ENCODE data around the gene ZFP36L1. TPM values are rescaled to one million over a fixed set of nuclear protein-coding genes. Genes with fewer than 3 reads are reported as not detected.

The ZFP36L1 gene
- total and polyA plus RNA-seq, 2 of the 13 experiments (the other 11 are each of a cell fraction or from before 2014, with no cell fraction given) = 7.4 to 10.2 TPM

- no peak for TF ChIP-seq SKIL (CRISPR knock-in tag; IDR thresholded peaks at IDR 0.05; ENCODE audit: borderline replicate concordance)
- no peak for TF ChIP-seq ZFP37 (CRISPR knock-in tag; IDR thresholded peaks at IDR 0.05; ENCODE audit: borderline replicate concordance)
- no peak for TF ChIP-seq FOXP1 (IDR thresholded peaks at IDR 0.05)
- TF ChIP-seq FOXP1 (CRISPR knock-in tag; IDR thresholded peaks at IDR 0.05) = no peak
- TF ChIP-seq ZNF782 (CRISPR knock-in tag; IDR thresholded peaks at IDR 0.05; ENCODE audit: borderline replicate concordance) = no peak
- peak; percentile 67 for TF ChIP-seq SKI (IDR thresholded peaks at IDR 0.05; ENCODE audit: partially characterized antibody)
- no peak for TF ChIP-seq SMAD9 (CRISPR knock-in tag; IDR thresholded peaks at IDR 0.05)
- peak; percentile 62; the same call in 1 of the 2 replicates for TF ChIP-seq ZNF777 (CRISPR knock-in tag; IDR thresholded peaks at IDR 0.05)
- no peak for TF ChIP-seq GPN1 (CRISPR knock-in tag; IDR thresholded peaks at IDR 0.05; ENCODE audit: borderline replicate concordance)
- no peak for TF ChIP-seq GTF2F1 (IDR thresholded peaks at IDR 0.05; ENCODE audit: low read length)
- peak; percentile 84 for TF ChIP-seq RBFOX2 (IDR thresholded peaks at IDR 0.05; ENCODE audit: low read depth, low read length)
- peak; percentile 40; the same call in 1 of the 2 replicates for TF ChIP-seq ZNF770 (CRISPR knock-in tag; IDR thresholded peaks at IDR 0.05)
- TF ChIP-seq SNAI1 (CRISPR knock-in tag; IDR thresholded peaks at IDR 0.05; ENCODE audit: borderline replicate concordance) = no peak
- TF ChIP-seq ZNF737 (CRISPR knock-in tag; IDR thresholded peaks at IDR 0.05; ENCODE audit: borderline replicate concordance) = no peak
- TF ChIP-seq ZUFSP (CRISPR knock-in tag; IDR thresholded peaks at IDR 0.05; ENCODE audit: borderline replicate concordance) = no peak
- peak; percentile 89 for TF ChIP-seq ZNF142 (CRISPR knock-in tag; IDR thresholded peaks at IDR 0.05)
- TF ChIP-seq ZNF703 (CRISPR knock-in tag; IDR thresholded peaks at IDR 0.05; ENCODE audit: borderline replicate concordance) = no peak
- TF ChIP-seq HHEX (CRISPR knock-in tag; IDR thresholded peaks at IDR 0.05) = no peak
Observed at GRCh38 chr14:68816183-68816942, 23.5 kb upstream of the ZFP36L1 start (continued).

Measured in HepG2 (cell line).